Urinary bladder (tissue), 4 donors: ENCODE results near the gene NTRK3. TPM values are rescaled to one million over a fixed set of nuclear protein-coding genes. Genes with fewer than 3 reads are reported as not detected.

Experiments used
- DNase-seq: peaks from one replicate; pipeline ENCODE4 v3.0.0-alpha.2; 2015; ENCODE audit errors: extremely low spot score
- H3K27ac ChIP-seq: one replicate; pipeline ENCODE4 v1.5.1; 2013; ENCODE audit warnings: low read depth, mild to moderate bottlenecking, moderate library complexity
- H3K36me3 ChIP-seq: one replicate; pipeline ENCODE4 v1.6.1; 2013; ENCODE audit warnings: mild to moderate bottlenecking, moderate library complexity; ENCODE audit not compliant: insufficient read depth
- H3K4me1 ChIP-seq: one replicate; pipeline ENCODE4 v1.6.1; 2013; ENCODE audit warnings: mild to moderate bottlenecking, moderate library complexity; ENCODE audit not compliant: insufficient read depth
- H3K4me3 ChIP-seq: one replicate; pipeline ENCODE4 v1.5.1; 2013; ENCODE audit warnings: low read depth, low read length
- WGBS: extraction: QIAGEN DNeasy Blood & Tissue Kit; methylation state at CpG from one replicate; pipeline ENCODE4 v1.1.7; 2013; 5-methylcytosine and 5-hydroxymethylcytosine counted together
- polyA plus RNA-seq: library from polyadenylated mRNA; stranded (reverse); fragments of 200-250 nt; gene quantifications from one replicate; pipeline ENCODE4 v1.2.3, GENCODE V29; 2013
- total RNA-seq: library from RNA; depleted of rRNA; stranded (reverse); fragments of >200 nt; gene quantifications from one replicate; pipeline ENCODE4 v1.2.3, GENCODE V29; 2014
- donor health status: healthy with polysubstance abuse.
- donor health status: healthy.

NTRK3 gene
- total and polyA plus RNA-seq, 2 donors, result 10.6 to 26.4 TPM

DNA sequence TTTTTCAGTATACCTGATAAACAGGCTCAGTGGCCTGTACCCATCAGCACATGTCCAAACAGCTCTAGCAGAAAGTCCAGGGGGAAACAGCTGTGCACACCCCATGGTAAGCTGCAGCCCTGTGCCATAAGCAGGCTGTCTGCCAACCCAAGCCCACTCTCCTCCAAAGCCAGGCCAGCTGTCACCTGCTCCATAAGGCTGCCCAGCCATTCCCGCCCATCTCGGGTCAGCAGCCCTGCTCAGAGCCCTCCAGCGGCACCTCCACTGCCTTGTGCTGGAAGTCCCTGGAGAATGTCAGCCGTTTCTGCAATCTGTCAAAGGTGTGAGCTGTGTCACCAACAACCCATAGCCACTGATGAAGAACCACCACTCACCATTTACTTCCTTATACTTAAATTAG is 82.0 kb downstream of the NTRK3 start:
- DNase-seq, result no peak
- Histone ChIP-seq H3K4me3 (no peak overlapping the region), H3K27ac (no peak overlapping the region), H3K4me1 (no peaks in the 10 kb centered on the region), H3K36me3 (no peaks in the 10 kb centered on the region)
- 61% methylated on average over 4 of the region's 4 CpGs for WGBS

DNA sequence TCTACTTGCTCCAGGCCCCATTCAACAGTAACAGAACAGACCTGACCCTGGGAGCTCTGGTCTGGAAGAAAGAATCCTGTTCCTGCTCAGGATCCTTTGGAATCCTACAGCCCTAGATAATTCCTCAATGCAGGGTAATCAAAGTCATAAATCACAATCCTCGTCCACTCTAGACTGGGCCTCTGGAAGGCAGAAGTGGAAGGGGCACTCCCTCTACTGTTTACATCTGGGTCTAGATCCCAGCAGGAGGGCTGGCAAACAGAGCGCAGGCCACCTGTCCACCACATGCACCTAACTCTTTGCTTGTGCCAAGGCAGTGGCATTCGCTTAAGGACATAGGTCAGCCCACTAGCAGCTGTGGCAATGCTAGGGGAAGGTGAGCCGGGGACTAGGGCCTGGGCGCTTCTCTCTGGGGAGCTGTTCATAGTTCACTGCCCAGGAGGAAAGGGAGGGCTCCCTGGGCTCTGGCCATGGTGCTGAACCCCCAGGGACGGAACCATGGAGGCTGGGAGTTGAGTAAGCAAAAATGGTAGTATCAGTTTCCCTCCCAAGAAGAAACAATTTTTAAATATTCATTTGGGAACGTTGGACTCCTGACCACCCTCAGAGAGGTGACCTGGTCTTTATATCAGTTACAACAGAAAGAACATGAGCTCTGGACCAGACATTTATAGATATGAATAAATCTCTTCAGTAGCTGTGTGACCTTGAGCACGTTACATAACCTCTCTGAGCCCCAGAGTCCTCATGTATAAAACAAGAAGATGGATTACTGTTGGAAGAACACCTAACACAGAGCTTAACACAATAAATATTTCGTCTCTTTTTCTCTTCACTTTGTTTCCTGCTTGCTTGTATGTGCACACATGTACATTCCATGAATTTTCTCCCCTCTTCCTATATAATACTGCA is 90.2 kb downstream of the NTRK3 start:
- Histone ChIP-seq H3K4me1 (no peaks in the 10 kb centered on the region), H3K4me3 (no peak overlapping the region), H3K36me3 (no peaks in the 10 kb centered on the region), H3K27ac (no peak overlapping the region)
- no peak for DNase-seq
- 45% methylated on average over 9 of the region's 9 CpGs for WGBS

DNA sequence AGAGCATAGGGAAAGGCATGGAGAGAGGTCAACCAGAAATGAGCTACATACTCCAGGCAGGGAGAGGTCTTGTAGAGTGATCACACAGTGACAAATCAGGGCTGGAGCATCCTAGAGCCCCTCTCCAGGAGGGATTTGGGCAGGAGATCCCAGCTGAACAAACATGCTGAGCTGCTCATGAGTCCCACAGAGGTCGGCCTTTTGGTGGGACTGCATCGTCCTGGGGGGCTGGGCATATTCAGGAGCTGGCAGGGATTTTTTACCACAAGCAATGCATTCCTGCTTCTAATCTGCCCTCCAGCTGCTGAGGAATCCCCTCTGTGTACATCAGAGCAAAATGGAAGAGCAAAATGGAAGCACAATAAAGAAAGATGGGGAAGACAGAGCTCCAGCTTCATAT is 94.9 kb downstream of the NTRK3 start:
- Histone ChIP-seq H3K4me3 (no peak overlapping the region), H3K36me3 (no peaks in the 10 kb centered on the region), H3K27ac (no peak overlapping the region), H3K4me1 (no peaks in the 10 kb centered on the region)
- 56% methylated on average over 2 of the region's 2 CpGs for WGBS
- no peak for DNase-seq

DNA sequence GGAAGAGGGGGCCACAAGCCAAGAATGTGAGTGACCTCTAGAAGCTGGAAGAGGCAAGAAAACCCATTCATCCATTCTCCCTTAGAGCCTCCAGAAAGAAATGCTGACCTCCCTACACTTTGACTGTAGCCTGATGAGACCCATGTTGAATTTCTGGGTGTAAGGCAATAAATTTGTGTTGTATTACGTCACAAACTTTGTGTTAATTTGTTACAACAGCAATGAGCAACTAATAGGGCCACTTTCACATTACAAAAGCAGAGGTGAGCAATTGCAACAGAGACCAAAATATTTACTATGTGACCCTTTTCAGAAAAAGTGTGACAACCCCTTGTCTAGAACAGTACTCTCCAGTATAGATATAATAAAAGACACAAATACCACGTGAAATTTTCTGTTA is 101.2 kb downstream of the NTRK3 start:
- Histone ChIP-seq H3K27ac (no peak overlapping the region), H3K4me3 (no peak overlapping the region), H3K36me3 (no peaks in the 10 kb centered on the region), H3K4me1 (no peaks in the 10 kb centered on the region)
- DNase-seq, result no peak
- 59% methylated on average over 2 of the region's 2 CpGs for WGBS

DNA sequence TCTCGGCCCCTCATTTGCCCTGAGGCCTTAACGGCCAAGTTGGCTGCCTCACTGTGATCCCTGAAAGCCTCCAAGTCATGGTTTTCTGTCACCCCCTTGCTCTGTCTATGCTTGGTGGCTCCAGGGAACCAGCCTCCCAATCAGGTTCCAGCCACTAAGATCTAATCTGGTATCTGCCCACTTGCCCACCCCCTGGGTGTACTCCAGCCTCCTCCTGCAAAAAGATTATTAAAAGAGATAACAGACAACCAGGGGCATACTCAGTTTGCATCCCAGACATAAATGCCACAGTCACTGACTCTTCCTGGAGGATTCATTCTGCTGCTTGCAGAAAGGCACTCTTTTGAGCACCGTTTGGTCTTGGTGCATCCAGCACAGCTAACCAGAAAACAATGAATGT is 103.9 kb downstream of the NTRK3 start:
- Histone ChIP-seq H3K36me3 (no peaks in the 10 kb centered on the region), H3K27ac (no peak overlapping the region), H3K4me3 (no peak overlapping the region), H3K4me1 (no peaks in the 10 kb centered on the region)
- no peak for DNase-seq
- WGBS, result 68% methylated on average over 3 of the region's 3 CpGs

DNA sequence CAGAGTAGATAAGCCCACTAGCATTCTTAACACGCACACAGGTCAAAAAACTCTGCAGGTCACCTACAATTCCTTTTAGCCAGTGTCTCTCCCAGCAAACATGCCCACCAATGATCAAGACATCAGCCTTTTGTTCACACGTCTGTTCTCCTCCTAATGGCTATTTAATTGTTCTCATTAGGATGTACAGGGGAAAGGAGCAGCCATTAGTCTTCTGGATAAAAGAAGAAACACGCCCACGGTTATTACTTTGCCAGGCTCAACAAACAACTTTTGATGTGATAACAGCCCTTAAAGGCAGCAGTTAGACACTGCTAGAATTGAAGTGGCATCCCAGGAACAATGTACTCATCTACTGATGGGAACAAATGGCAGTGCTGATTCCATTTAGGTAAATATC is 108.8 kb downstream of the NTRK3 start:
- Histone ChIP-seq H3K4me1 (no peaks in the 10 kb centered on the region), H3K36me3 (no peaks in the 10 kb centered on the region), H3K27ac (no peak overlapping the region), H3K4me3 (no peak overlapping the region)
- DNase-seq, result no peak
- 67% methylated on average over 4 of the region's 4 CpGs for WGBS

DNA sequence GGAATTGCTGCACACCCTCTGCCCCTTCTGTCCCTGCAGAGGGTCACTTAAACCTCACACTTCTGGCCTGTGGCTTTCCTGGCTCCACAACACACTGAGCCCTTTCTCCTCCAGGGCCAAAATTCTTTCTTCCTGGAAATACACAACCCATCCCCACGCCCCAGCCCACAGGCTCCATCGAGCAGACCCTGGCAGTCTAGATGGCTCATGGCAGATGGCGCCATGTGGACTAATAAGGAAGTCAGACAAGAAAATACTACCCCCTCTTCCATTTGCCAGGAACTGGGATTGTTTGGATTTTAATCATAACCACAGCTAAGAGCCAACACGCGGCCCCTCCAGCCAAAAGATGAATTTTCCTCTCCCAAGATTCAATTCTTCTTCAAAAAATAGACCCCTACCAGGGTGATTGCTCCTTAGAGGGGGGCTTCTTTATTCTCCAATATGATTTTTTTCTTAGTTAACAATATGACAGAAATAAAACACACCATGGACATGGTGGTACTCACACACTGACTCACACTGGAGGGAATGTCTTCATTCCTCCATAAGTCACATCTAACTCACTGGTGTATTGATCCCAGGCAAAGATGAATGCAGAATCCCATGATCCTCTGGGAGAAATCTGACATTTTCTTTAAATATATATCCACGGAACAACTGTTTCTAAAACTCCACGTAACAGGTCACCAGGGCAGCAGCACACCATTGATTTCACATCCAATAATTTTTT is 111.5 kb downstream of the NTRK3 start:
- no peak overlapping the region for H3K4me3 ChIP-seq
- WGBS, result 84% methylated on average over 7 of the region's 7 CpGs
- H3K27ac ChIP-seq, result no peak overlapping the region
- no peaks in the 10 kb centered on the region for H3K4me1 ChIP-seq
- DNase-seq, result no peak
- H3K36me3 ChIP-seq, result no peaks in the 10 kb centered on the region

DNA sequence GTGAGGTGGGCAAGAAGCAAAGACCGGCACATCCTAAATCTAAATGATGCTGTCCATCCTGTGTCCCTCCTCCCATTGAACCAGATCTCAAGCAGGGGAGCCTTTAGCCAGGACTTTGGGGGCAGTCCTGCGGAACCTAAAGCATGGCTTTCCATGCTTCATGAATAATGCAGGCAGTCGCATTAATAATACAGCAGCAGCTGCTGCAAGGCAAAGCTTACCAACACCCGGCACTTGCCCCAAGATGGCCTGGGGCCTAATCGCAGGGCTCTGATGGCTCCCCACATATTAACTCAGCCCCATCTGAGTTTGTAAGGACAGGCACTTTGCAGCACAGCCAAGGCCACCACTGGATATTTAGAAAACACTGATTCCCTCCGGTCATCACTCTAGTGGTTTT is 114.4 kb downstream of the NTRK3 start:
- WGBS, result 92% methylated on average over 6 of the region's 6 CpGs
- H3K36me3 ChIP-seq, result no peaks in the 10 kb centered on the region
- no peak overlapping the region for H3K4me3 ChIP-seq
- DNase-seq, result no peak
- H3K4me1 ChIP-seq, result no peaks in the 10 kb centered on the region
- no peak overlapping the region for H3K27ac ChIP-seq

DNA sequence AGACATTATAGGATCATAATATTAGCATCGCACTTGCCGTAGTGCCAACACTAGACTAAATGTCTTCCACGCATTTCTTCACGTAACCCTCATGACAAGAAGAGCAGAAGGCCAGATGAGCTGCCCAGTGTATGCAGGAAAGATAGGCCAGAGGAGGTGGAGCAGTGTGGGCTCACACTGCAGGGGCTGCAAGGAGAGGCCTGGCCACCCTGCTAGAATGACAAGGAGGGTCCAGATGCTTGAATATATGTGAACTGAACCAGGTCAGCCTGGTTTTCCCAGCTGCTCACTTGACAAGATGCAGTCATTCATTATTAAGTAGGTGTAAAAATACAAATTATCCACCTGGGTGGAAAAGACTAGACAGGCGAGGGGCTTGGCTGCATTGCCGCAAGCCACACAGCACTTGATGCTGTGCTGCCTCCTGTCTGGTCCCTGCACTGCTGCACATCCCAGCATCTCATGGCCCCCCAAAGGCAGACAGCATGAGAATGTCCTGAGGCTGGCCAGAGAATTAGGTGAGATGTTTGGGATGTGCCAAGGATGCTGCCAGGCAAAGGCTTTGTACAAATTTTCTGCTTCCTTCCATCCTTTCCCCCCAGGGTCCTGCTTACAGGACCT is 115.2 kb downstream of the NTRK3 start:
- no peak for DNase-seq
- WGBS, result 98% methylated on average over 6 of the region's 6 CpGs
- no peak overlapping the region for H3K4me3 ChIP-seq
- H3K27ac ChIP-seq, result no peak overlapping the region
- H3K36me3 ChIP-seq, result no peaks in the 10 kb centered on the region
- H3K4me1 ChIP-seq, result no peaks in the 10 kb centered on the region

DNA sequence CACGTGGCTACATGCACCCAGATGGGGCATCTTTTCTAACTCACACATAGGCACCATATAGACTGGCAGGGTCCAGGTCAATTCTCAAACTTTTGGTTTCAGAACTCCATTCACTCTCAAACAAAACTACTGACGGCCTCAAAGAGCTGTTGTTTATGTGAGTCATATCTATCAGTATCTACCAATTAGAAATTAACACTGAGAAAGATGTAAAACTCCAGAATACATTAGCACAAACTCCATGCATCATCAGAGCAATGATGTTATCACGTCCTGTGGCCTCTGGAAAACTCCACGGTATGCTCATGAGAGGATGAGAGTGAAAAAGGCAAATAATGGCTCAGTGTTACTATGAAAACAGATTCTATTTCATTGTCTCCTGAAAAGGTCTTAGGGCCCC is 116.1 kb downstream of the NTRK3 start:
- Histone ChIP-seq H3K36me3 (no peaks in the 10 kb centered on the region), H3K27ac (no peak overlapping the region), H3K4me3 (no peak overlapping the region), H3K4me1 (no peaks in the 10 kb centered on the region)
- WGBS, result 75% methylated on average over 4 of the region's 4 CpGs
- no peak for DNase-seq

DNA sequence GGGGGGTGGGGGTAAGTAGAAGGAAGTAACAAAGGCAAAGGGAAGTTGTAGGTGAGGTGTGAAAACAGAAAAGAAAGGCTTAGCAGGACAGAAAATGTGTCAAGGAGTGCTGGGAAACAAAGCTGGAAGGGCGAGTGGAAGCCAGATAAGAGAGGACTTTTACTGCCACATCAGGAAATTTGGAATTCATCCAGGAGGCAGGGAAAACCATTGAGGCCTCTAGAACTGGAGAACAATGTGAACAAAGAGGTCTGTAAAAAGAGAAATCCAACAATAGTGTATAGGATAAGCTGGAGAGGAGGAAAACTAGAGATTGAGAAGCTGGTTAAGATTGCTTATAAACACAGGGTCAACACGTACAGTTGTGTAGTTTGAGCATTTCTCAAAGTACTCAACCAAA is 116.6 kb downstream of the NTRK3 start:
- Histone ChIP-seq H3K36me3 (no peaks in the 10 kb centered on the region), H3K4me3 (no peak overlapping the region), H3K27ac (no peak overlapping the region), H3K4me1 (no peaks in the 10 kb centered on the region)
- DNase-seq, result no peak
- WGBS, result 79% methylated on average over 2 of the region's 2 CpGs

DNA sequence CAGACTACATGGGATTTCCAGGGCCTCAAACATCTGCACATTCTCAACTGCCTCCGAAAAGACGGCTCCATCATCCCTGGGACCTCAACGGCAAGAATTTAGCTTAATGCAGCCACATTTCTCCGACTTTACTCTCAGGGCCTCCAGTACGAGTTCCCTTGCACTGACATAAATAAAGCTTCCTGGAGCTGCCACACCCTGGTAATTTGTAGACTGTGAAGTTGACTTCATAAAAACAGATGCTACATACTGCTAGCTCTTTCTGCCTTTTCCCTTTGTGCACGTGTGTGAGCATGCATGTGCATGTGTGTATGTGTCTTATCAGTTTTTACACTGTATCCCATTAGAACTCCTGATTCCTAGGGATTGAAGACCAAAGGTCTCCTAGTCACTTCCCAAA is 122.7 kb downstream of the NTRK3 start:
- Histone ChIP-seq H3K27ac (no peak overlapping the region), H3K36me3 (no peaks in the 10 kb centered on the region), H3K4me3 (no peak overlapping the region), H3K4me1 (no peaks in the 10 kb centered on the region)
- DNase-seq, result no peak
- WGBS, result 75% methylated on average over 6 of the region's 6 CpGs

DNA sequence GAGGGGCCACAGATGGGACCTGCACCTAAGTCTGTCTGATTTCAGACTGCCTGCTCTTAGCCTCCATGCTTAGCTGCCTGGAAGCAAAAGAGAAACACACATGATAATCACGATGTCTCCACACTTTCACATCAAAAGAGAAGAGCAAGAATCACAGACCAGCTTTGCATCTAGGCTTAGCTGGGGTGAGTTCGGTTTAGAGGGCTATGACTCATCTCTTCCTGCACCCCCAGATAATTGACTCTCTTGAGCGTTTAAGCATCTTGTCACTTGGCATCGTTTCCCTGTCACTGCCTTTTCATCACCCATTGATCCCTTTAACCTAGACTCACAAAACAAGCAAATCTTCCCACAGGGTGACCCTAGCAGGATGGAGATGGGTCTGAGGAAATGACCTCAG is 124.0 kb downstream of the NTRK3 start:
- no peak for DNase-seq
- Histone ChIP-seq H3K4me3 (no peak overlapping the region), H3K36me3 (no peaks in the 10 kb centered on the region), H3K4me1 (no peaks in the 10 kb centered on the region), H3K27ac (no peak overlapping the region)
- 74% methylated on average over 4 of the region's 4 CpGs for WGBS

DNA sequence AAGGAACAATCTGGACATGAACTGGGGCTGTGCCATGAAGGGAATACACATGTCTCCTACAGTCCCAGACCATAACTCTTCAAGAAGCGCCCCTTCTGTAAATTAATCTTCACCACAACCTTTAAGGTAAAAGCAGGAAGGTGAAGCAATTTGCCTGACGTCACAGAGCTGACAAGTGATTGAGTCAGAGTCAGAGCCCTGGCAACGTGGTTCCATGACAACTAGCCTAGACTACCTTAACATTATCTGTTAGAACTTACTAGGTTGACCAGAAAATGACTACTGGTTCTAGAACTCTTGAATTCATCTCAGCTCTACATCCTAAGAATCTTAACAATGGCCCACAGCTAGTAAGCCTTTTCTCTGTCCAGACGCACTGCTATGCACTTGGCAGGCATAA is 124.6 kb downstream of the NTRK3 start:
- no peak overlapping the region for H3K27ac ChIP-seq
- no peaks in the 10 kb centered on the region for H3K4me1 ChIP-seq
- H3K4me3 ChIP-seq, result no peak overlapping the region
- DNase-seq, result no peak
- WGBS, result 83% methylated on average over 4 of the region's 4 CpGs
- H3K36me3 ChIP-seq, result no peaks in the 10 kb centered on the region
